Brain microvascular endothelial cell (primary cell): Measurements from ENCODE around the gene SCAPER.
"Not testable (repeated sequence)": the region's sequence is repeated elsewhere in the genome, so short reads cannot be mapped to it uniquely, and the experiment has no call there.

Experiments
- DNase-seq: peaks from one replicate; pipeline ENCODE4 v3.0.0-alpha.2; 2020
- H3K27ac ChIP-seq: fragments of 250-450 bp; sonication (Bioruptor Pico); 2 replicates; pipeline ENCODE4 v1.5.1; 2020; ENCODE audit warnings: mild to moderate bottlenecking, moderate library complexity
- H3K27me3 ChIP-seq: fragments of 250-450 bp; sonication (Bioruptor Pico); replicated peaks from 2 replicates; pipeline ENCODE4 v1.5.1; 2020; ENCODE audit warnings: mild to moderate bottlenecking
- H3K36me3 ChIP-seq: fragments of 250-450 bp; sonication (Bioruptor Pico); replicated peaks from 2 replicates; pipeline ENCODE4 v1.5.1; 2020; ENCODE audit warnings: mild to moderate bottlenecking
- H3K4me3 ChIP-seq: 2 replicates; pipeline ENCODE4 v1.5.1; 2011; ENCODE audit warnings: low read depth, mild to moderate bottlenecking, control low read depth, low read length, moderate library complexity
- CTCF ChIP-seq: IDR thresholded peaks from 2 replicates; pipeline ENCODE4 v1.5.1; 2011; ENCODE audit warnings: low read depth, mild to moderate bottlenecking, moderate library complexity, low read length, control low read depth, inconsistent platforms; ENCODE audit errors: missing control alignments
- in situ Hi-C: cut with HindIII; loops from 2 replicates; pipeline ENCODE4 v1.10.0; 2017; ENCODE audit warnings: low sequenced_read_pairs, low pct_ligation_motif_present

The SCAPER gene

GRCh38 chr15:76714950-76715349 lies 190.2 kb downstream of the SCAPER start:
- in situ Hi-C loops: no loop called here
- no peaks in the 10 kb centered on the region for H3K27me3 ChIP-seq
- no peaks in the 10 kb centered on the region for H3K36me3 ChIP-seq
- DNase-seq: no peak
- H3K27ac ChIP-seq: no peak overlapping the region
- TF ChIP-seq CTCF: no peak
- no peak overlapping the region for H3K4me3 ChIP-seq

DNA sequence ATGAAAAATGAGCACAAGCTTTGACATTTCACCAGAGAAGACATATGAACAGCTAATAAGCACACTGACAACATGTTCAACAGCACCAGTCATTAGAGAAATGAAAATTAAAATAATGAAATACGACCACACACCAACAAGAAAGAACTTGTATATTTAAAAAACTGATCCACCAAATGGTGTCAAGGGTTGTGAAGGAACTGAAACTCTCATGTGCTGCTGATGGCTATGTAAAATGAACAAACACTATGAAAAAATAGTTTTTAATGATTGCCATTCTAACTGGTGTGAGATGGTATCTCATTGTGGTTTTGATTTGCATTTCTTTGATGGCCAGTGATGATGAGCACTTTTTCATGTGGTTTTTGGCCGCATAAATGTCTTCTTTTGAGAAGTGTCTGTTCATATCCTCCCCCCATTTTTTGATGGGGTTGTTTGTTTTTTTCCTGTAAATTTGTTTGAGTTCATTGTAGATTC lies 193.8 kb downstream of the SCAPER start:
- H3K27ac ChIP-seq: no peak overlapping the region
- no peaks in the 10 kb centered on the region for H3K36me3 ChIP-seq
- in situ Hi-C loops: no loop called here
- no peak for TF ChIP-seq CTCF
- no peak for DNase-seq
- H3K27me3 ChIP-seq: no peaks in the 10 kb centered on the region
- H3K4me3 ChIP-seq: no peak overlapping the region

- H3K4me3 ChIP-seq, H3K27me3 ChIP-seq, in situ Hi-C loops, DNase-seq, H3K27ac ChIP-seq, H3K36me3 ChIP-seq: not testable (repeated sequence)
Measured at GRCh38 chr15:76704032-76704431, 201.1 kb downstream of the SCAPER start.

- no peak for TF ChIP-seq CTCF
- Histone ChIP-seq H3K27me3 (no peaks in the 10 kb centered on the region), H3K4me3 (no peak overlapping the region), H3K36me3 (no peaks in the 10 kb centered on the region), H3K27ac (no peak overlapping the region)
- in situ Hi-C loops: no loop called here
- DNase-seq: no peak
Measured at GRCh38 chr15:76696840-76697239, 208.3 kb downstream of the SCAPER start.

DNA sequence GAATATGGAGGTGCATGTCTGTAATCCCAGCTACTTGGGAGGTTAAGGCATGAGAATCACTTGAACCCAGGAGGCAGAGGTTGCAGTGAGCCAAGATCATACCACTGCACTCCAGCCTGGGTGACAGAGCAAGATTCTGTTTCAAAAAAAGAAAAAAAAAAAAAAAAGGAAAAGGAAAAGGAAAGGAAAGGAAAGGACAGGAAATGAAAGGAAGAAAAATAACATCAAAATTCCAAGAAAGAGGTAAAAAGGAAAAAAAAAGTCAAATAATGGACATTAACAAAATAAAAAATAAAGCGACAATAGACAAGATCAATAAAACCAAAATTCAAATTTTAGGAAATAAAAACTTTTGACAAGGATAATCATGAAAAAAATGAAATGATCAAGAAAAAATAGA lies 212.6 kb downstream of the SCAPER start:
- H3K27me3 ChIP-seq, H3K36me3 ChIP-seq, H3K27ac ChIP-seq, DNase-seq, in situ Hi-C loops, H3K4me3 ChIP-seq: not testable (repeated sequence)

- DNase-seq, H3K36me3 ChIP-seq, H3K4me3 ChIP-seq, H3K27me3 ChIP-seq, in situ Hi-C loops, H3K27ac ChIP-seq: not testable (repeated sequence)
Measured at GRCh38 chr15:76687592-76687991, 217.5 kb downstream of the SCAPER start.

DNA sequence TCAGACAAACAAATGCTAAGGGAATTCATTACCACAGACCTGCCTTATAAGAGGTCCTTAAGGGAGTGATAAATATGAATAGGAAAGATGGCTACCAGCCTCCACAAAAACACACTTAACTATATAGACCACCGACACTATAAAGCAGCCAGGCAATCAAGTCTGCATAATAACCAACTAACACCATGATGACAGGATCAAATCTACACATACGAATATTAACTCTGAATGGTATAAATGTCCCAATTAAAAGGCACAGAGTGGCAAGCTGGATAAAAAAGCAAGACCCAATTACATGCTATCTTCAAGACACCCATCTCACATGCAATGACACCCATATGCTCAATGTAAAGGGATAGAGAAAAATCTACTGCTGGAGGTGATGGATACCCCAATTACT lies 221.1 kb downstream of the SCAPER start:
- Histone ChIP-seq H3K27ac (no peak overlapping the region), H3K4me3 (no peak overlapping the region), H3K36me3 (no peaks in the 10 kb centered on the region), H3K27me3 (no peaks in the 10 kb centered on the region)
- in situ Hi-C loops: no loop called here
- DNase-seq: no peak
- TF ChIP-seq CTCF: no peak
